Colonic mucosa (tissue), 4 donors: ENCODE data around the gene CSNK2B. TPM values are rescaled to one million over a fixed set of nuclear protein-coding genes. Genes with fewer than 3 reads are reported as not detected.

ENCODE experiments used
- DNase-seq: peaks from one replicate; pipeline ENCODE4 v3.0.0-alpha.2; 2020
- H3K27ac ChIP-seq: fragments of 200-600 bp; one replicate; pipeline ENCODE4 v1.8.0; 2021
- H3K27me3 ChIP-seq: fragments of 200-600 bp; one replicate; pipeline ENCODE4 v1.8.0; 2021
- H3K36me3 ChIP-seq: fragments of 200-600 bp; one replicate; pipeline ENCODE4 v1.8.0; 2021
- H3K4me1 ChIP-seq: fragments of 200-600 bp; one replicate; pipeline ENCODE4 v1.8.0; 2021; ENCODE audit warnings: mild to moderate bottlenecking
- H3K4me3 ChIP-seq: fragments of 200-600 bp; one replicate; pipeline ENCODE4 v1.8.0; 2021
- H3K9ac ChIP-seq, 2 donors: one replicate each; pipeline ENCODE4 v1.7.0; 2013; ENCODE audit warnings: control low read depth in 2 of 2, low read depth in 2 of 2, low read length in 2 of 2
- H3K9me3 ChIP-seq: fragments of 200-600 bp; one replicate; pipeline ENCODE4 v1.8.0; 2021
- intact Hi-C: fragments of 100-400 bp; cut with DNase I; formaldehyde crosslinking; loops from one replicate; pipeline ENCODE4 v1.14.1; 2022
- total RNA-seq, 2 donors: library from RNA; stranded (reverse); fragmentation: NEBNext Ultra II Directional in 1 of 2; extraction: Animal tissue kit (Norgen Biotek cat#: 25700) in 1 of 2; gene quantifications; one replicate each; pipeline ENCODE4 v1.2.1, GENCODE V29; 2021
- TF ChIP-seq, protein P1 (sequence below): fragments of 200-600 bp; IDR thresholded peaks from one replicate; pipeline ENCODE4 v1.8.0; 2022; ENCODE audit warnings: antibody characterized with exemption, mild to moderate bottlenecking
- donor health status: healthy.
- donor health status: DM: no; HTN: no; CAD: no.
- donor health status: DM: no; HTN: no; CAD: no.

The CSNK2B gene
- total RNA-seq, result 100 to 1,000 TPM; 140 to 152 TPM

DNA sequence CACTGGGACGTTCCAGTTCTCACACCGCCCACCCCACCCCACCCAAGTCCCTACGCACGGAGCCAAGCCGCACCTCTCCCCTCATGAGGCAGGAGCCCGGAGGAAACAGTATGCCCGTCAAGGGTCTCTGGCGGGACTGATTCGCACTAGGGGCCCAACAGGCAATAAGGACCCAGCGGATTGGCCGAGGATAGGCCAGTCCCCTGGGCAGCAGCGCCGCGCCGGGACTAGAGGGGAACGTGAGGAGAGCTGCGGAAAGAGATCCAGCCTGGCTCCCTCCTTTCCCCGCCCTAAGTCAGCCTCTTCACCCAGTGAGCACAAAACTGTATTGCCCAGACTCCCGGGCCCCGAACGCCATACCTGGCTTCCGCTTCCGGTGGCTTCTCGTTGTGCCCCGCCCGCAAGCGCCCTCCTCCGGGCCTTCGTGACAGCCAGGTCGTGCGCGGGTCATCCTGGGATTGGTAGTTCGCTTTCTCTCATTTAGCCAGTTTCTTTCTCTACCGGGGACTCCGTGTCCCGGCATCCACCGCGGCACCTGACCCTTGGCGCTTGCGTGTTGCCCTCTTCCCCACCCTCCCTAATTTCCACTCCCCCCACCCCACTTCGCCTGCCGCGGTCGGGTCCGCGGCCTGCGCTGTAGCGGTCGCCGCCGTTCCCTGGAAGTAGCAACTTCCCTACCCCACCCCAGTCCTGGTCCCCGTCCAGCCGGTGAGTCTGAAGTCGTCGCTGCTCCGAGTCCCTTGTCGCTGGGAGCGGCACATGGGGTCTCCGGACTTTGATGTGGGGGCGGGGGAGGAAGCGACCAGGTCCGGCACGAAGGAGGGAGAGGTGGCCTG lies at the start of gene CSNK2B:
Gene CSNK2B, plus strand, starts transcription at position 580 of the 836 bp plus-strand sequence. CDS start 752 bp downstream, outside the sequence.
- peak; percentile 98 for DNase-seq
- Histone ChIP-seq H3K9ac (peak within 1 kb of the TSS; percentile 86 to 96), H3K27ac (peak within 1 kb of the TSS; percentile 91), H3K9me3 (no peaks in the 10 kb centered on the region), H3K36me3 (peaks cover 20% of the 10 kb centered on the region), H3K27me3 (no peaks in the 10 kb centered on the region), H3K4me1 (peaks cover 20% of the 10 kb centered on the region), H3K4me3 (peak within 1 kb of the TSS; percentile 87)
- intact Hi-C loops, result no loop called here
- TF ChIP-seq, protein P1, sequence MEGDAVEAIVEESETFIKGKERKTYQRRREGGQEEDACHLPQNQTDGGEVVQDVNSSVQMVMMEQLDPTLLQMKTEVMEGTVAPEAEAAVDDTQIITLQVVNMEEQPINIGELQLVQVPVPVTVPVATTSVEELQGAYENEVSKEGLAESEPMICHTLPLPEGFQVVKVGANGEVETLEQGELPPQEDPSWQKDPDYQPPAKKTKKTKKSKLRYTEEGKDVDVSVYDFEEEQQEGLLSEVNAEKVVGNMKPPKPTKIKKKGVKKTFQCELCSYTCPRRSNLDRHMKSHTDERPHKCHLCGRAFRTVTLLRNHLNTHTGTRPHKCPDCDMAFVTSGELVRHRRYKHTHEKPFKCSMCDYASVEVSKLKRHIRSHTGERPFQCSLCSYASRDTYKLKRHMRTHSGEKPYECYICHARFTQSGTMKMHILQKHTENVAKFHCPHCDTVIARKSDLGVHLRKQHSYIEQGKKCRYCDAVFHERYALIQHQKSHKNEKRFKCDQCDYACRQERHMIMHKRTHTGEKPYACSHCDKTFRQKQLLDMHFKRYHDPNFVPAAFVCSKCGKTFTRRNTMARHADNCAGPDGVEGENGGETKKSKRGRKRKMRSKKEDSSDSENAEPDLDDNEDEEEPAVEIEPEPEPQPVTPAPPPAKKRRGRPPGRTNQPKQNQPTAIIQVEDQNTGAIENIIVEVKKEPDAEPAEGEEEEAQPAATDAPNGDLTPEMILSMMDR, result peak; percentile 17

DNA sequence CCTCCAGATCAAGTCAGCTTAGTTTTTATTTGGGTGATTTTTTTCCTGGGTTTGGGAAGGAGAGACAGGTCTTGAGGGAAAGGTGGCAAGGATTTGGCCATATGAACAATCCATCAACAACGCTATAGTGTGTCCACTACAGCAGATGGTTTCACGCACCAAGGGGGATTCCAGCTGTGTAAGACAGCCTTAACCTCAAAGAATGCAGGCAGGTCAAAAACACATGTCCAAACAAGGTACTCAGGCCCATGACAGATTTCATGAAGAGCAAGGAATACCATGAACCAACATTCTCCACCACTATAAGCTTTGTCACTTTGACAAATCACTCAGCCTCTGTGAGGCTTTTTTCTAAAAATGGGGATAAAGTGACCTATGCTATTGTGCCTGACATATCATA lies 48.9 kb upstream of the CSNK2B start:
- TF ChIP-seq, protein P1, result no peak
- H3K27ac ChIP-seq, result no peak overlapping the region
- intact Hi-C loops, result no loop called here
- H3K36me3 ChIP-seq, result no peaks in the 10 kb centered on the region
- no peak for DNase-seq
- no peaks in the 10 kb centered on the region for H3K27me3 ChIP-seq
- no peak overlapping the region for H3K9ac ChIP-seq
- H3K4me1 ChIP-seq, result peaks cover 3% of the 10 kb centered on the region
- no peak overlapping the region for H3K4me3 ChIP-seq
- no peaks in the 10 kb centered on the region for H3K9me3 ChIP-seq

DNA sequence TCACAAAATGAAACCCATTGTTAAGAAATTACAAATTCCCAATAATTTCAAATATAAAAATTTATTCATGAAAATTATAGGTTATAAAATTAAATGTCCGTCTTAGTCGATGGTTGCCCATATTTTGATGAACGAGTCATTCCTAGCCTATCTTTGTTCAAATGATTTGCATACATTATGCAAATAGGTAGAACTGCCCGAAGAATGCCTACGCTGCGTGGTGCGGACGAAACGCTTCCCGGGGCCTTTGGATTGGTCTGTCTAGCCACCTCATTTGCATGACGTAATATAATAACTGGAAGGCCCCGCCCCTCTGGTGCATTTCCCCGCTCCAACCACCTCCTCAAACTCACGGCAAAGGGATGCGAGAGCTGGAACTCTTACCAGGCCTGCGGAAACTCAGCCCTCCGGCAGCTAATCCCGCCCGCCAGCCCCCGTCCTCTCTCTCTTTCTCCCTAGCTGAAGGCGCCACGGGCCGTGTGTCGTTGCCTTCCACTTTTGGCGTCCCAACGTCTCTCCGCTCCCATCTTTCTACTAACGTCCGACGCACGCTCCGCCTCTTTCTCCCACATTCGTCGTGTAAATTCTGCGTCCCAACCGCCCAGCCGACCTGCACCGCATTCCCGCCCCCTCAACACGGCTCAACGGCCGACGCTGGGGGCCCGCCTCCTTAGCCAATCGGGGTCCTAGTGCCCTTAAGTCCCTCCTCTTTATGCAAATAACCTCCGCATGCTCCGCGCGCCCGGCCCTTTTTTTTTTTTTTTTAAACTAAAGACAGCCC lies 45.9 kb upstream of the CSNK2B start:
- intact Hi-C loops, result loop anchor here (5.0 kb wide), 1 partner anchor 37 kb away; the partner anchor contains the start of gene APOM
- peak overlapping the region; percentile 68 for H3K4me3 ChIP-seq
- TF ChIP-seq, protein P1, result no peak

GRCh38 chr6:31620586-31621319 lies 45.1 kb upstream of the CSNK2B start, which contains the start of gene PRRC2A:
Gene PRRC2A, plus strand, starts transcription at chr6:31620715. Its CDS starts 2,075 bp downstream, at chr6:31622790.
- Histone ChIP-seq H3K4me1 (peaks cover 4% of the 10 kb centered on the region), H3K27ac (peak within 1 kb of the TSS; percentile 93), H3K36me3 (peaks cover 2% of the 10 kb centered on the region), H3K9me3 (no peaks in the 10 kb centered on the region), H3K4me3 (peak within 1 kb of the TSS; percentile 68), H3K27me3 (no peaks in the 10 kb centered on the region), H3K9ac (peak within 1 kb of the TSS; percentile 90 to 98)
- TF ChIP-seq, protein P1, result no peak
- intact Hi-C loops, result loop anchor here (5.0 kb wide), 1 partner anchor 37 kb away; the partner anchor contains the start of gene APOM
- peak; percentile 97 for DNase-seq

More for the DNA sequence above, 45.9 kb upstream of the CSNK2B start:
- Histone ChIP-seq H3K27me3 (no peaks in the 10 kb centered on the region), H3K36me3 (no peaks in the 10 kb centered on the region), H3K9me3 (no peaks in the 10 kb centered on the region), H3K4me1 (peaks cover 4% of the 10 kb centered on the region), H3K9ac (peak overlapping the region; percentile 58 to 64), H3K27ac (peak overlapping the region; percentile 93)
- DNase-seq, result peak; percentile 97
